ENCODE results near the gene ZBTB32. TPM values are rescaled to one million over a fixed set of nuclear protein-coding genes. Genes with fewer than 3 reads are reported as not detected.

Gene ZBTB32
- total and polyA plus RNA-seq, 2 experiments from 2014 or later = 0.65 TPM; not detected in 1

DNA sequence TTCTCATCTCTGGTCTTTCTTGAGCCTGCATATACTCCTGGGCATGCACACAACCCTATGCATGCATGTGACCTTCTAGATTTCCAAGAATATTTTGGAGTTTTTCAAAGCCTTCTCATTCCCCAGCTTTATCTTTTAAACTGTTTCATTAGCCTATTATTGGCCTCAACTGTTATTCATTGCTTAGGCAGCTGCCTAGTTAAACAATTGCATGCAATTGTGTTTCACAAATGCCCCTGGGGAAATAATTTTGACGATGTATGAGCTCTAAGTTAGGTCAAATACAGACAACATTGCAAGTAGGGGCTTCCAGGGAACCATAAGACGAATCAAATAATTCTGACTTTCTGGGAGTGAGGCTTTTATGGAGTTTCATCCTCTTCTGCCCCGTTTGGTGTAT lies 40.4 kb upstream of the ZBTB32 start:
- Mint-ChIP-seq H3K27me3 (ENCODE audit: insufficient read depth, low read depth, poor library complexity) (peaks cover 12% of the 10 kb centered on the region), H3K4me3 (no peak overlapping the region), H3K4me1 (no peaks in the 10 kb centered on the region), H3K36me3 (ENCODE audit: low read depth) (peaks cover 4% of the 10 kb centered on the region; the same call in 2 of the 3 replicates), H3K27ac (no peak overlapping the region), H3K9me3 (no peaks in the 10 kb centered on the region; the same call in 2 of the 3 replicates)
- DNase-seq (ENCODE audit: low spot score) (no peak), ATAC-seq (no peak)
- no peak for TF ChIP-seq EZH2phosphoT487 (IDR thresholded peaks at IDR 0.05; ENCODE audit: unreplicated experiment)
- TF ChIP-seq NANOG (IDR thresholded peaks at IDR 0.05; ENCODE audit: borderline replicate concordance) = no peak
- TF ChIP-seq ZNF114 (CRISPR knock-in tag; IDR thresholded peaks at IDR 0.05) = no peak
- TF ChIP-seq, protein P1, sequence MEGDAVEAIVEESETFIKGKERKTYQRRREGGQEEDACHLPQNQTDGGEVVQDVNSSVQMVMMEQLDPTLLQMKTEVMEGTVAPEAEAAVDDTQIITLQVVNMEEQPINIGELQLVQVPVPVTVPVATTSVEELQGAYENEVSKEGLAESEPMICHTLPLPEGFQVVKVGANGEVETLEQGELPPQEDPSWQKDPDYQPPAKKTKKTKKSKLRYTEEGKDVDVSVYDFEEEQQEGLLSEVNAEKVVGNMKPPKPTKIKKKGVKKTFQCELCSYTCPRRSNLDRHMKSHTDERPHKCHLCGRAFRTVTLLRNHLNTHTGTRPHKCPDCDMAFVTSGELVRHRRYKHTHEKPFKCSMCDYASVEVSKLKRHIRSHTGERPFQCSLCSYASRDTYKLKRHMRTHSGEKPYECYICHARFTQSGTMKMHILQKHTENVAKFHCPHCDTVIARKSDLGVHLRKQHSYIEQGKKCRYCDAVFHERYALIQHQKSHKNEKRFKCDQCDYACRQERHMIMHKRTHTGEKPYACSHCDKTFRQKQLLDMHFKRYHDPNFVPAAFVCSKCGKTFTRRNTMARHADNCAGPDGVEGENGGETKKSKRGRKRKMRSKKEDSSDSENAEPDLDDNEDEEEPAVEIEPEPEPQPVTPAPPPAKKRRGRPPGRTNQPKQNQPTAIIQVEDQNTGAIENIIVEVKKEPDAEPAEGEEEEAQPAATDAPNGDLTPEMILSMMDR (conservative IDR thresholded peaks at IDR 0.05; ENCODE audit: low read depth in 2 of 2) = no peak
- no peak for TF ChIP-seq CREB1 (CRISPR knock-in tag; IDR thresholded peaks at IDR 0.05; ENCODE audit: low read depth)
- TF ChIP-seq, protein P2, sequence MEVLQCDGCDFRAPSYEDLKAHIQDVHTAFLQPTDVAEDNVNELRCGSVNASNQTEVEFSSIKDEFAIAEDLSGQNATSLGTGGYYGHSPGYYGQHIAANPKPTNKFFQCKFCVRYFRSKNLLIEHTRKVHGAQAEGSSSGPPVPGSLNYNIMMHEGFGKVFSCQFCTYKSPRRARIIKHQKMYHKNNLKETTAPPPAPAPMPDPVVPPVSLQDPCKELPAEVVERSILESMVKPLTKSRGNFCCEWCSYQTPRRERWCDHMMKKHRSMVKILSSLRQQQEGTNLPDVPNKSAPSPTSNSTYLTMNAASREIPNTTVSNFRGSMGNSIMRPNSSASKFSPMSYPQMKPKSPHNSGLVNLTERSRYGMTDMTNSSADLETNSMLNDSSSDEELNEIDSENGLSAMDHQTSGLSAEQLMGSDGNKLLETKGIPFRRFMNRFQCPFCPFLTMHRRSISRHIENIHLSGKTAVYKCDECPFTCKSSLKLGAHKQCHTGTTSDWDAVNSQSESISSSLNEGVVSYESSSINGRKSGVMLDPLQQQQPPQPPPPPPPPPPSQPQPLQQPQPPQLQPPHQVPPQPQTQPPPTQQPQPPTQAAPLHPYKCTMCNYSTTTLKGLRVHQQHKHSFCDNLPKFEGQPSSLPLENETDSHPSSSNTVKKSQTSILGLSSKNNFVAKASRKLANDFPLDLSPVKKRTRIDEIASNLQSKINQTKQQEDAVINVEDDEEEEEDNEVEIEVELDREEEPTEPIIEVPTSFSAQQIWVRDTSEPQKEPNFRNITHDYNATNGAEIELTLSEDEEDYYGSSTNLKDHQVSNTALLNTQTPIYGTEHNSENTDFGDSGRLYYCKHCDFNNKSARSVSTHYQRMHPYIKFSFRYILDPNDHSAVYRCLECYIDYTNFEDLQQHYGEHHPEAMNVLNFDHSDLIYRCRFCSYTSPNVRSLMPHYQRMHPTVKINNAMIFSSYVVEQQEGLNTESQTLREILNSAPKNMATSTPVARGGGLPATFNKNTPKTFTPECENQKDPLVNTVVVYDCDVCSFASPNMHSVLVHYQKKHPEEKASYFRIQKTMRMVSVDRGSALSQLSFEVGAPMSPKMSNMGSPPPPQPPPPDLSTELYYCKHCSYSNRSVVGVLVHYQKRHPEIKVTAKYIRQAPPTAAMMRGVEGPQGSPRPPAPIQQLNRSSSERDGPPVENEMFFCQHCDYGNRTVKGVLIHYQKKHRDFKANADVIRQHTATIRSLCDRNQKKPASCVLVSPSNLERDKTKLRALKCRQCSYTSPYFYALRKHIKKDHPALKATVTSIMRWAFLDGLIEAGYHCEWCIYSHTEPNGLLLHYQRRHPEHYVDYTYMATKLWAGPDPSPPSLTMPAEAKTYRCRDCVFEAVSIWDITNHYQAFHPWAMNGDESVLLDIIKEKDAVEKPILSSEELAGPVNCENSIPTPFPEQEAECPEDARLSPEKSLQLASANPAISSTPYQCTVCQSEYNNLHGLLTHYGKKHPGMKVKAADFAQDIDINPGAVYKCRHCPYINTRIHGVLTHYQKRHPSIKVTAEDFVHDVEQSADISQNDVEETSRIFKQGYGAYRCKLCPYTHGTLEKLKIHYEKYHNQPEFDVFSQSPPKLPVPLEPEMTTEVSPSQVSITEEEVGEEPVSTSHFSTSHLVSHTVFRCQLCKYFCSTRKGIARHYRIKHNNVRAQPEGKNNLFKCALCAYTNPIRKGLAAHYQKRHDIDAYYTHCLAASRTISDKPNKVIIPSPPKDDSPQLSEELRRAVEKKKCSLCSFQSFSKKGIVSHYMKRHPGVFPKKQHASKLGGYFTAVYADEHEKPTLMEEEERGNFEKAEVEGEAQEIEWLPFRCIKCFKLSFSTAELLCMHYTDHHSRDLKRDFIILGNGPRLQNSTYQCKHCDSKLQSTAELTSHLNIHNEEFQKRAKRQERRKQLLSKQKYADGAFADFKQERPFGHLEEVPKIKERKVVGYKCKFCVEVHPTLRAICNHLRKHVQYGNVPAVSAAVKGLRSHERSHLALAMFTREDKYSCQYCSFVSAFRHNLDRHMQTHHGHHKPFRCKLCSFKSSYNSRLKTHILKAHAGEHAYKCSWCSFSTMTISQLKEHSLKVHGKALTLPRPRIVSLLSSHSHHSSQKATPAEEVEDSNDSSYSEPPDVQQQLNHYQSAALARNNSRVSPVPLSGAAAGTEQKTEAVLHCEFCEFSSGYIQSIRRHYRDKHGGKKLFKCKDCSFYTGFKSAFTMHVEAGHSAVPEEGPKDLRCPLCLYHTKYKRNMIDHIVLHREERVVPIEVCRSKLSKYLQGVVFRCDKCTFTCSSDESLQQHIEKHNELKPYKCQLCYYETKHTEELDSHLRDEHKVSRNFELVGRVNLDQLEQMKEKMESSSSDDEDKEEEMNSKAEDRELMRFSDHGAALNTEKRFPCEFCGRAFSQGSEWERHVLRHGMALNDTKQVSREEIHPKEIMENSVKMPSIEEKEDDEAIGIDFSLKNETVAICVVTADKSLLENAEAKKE (CRISPR knock-in tag; IDR thresholded peaks at IDR 0.05) = no peak
- no peak for TF ChIP-seq ZNF331 (CRISPR knock-in tag; IDR thresholded peaks at IDR 0.05; ENCODE audit: low read depth)
- no peak for TF ChIP-seq EZH2 (IDR thresholded peaks at IDR 0.05; ENCODE audit: low read depth, unreplicated experiment)
- TF ChIP-seq, protein P3, sequence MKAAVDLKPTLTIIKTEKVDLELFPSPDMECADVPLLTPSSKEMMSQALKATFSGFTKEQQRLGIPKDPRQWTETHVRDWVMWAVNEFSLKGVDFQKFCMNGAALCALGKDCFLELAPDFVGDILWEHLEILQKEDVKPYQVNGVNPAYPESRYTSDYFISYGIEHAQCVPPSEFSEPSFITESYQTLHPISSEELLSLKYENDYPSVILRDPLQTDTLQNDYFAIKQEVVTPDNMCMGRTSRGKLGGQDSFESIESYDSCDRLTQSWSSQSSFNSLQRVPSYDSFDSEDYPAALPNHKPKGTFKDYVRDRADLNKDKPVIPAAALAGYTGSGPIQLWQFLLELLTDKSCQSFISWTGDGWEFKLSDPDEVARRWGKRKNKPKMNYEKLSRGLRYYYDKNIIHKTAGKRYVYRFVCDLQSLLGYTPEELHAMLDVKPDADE (IDR thresholded peaks at IDR 0.05) = no peak
- TF ChIP-seq, protein P4, sequence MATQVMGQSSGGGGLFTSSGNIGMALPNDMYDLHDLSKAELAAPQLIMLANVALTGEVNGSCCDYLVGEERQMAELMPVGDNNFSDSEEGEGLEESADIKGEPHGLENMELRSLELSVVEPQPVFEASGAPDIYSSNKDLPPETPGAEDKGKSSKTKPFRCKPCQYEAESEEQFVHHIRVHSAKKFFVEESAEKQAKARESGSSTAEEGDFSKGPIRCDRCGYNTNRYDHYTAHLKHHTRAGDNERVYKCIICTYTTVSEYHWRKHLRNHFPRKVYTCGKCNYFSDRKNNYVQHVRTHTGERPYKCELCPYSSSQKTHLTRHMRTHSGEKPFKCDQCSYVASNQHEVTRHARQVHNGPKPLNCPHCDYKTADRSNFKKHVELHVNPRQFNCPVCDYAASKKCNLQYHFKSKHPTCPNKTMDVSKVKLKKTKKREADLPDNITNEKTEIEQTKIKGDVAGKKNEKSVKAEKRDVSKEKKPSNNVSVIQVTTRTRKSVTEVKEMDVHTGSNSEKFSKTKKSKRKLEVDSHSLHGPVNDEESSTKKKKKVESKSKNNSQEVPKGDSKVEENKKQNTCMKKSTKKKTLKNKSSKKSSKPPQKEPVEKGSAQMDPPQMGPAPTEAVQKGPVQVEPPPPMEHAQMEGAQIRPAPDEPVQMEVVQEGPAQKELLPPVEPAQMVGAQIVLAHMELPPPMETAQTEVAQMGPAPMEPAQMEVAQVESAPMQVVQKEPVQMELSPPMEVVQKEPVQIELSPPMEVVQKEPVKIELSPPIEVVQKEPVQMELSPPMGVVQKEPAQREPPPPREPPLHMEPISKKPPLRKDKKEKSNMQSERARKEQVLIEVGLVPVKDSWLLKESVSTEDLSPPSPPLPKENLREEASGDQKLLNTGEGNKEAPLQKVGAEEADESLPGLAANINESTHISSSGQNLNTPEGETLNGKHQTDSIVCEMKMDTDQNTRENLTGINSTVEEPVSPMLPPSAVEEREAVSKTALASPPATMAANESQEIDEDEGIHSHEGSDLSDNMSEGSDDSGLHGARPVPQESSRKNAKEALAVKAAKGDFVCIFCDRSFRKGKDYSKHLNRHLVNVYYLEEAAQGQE (IDR thresholded peaks at IDR 0.05; ENCODE audit: unreplicated experiment) = no peak
- no peak for TF ChIP-seq POLR2AphosphoS5 (IDR thresholded peaks at IDR 0.05; ENCODE audit: low read depth)
- TF ChIP-seq STAT1 (IDR thresholded peaks at IDR 0.05; ENCODE audit: unreplicated experiment) = no peak
- TF ChIP-seq JUNB (IDR thresholded peaks at IDR 0.05; ENCODE audit: unreplicated experiment) = no peak
- no peak overlapping the region for H2AFZ ChIP-seq
- no peaks in the 10 kb centered on the region for H3K79me2 ChIP-seq (replicated peaks; ENCODE audit: insufficient read depth)
- H3K4me3 ChIP-seq = no peak overlapping the region
- H4K20me1 ChIP-seq (replicated peaks; ENCODE audit: insufficient read depth) = no peaks in the 10 kb centered on the region
- no peaks in the 10 kb centered on the region for H3F3A ChIP-seq (replicated peaks; ENCODE audit: low read depth)
- no peak overlapping the region for H3K27ac ChIP-seq (ENCODE audit: low read depth)
- H3K4me1 ChIP-seq (ENCODE audit: insufficient read depth) = no peaks in the 10 kb centered on the region
- no peaks in the 10 kb centered on the region for H3K27me3 ChIP-seq (ENCODE audit: insufficient read depth)
- H3K36me3 ChIP-seq (ENCODE audit: insufficient read depth) = no peaks in the 10 kb centered on the region
- H3K9me2 ChIP-seq (ENCODE audit: insufficient read depth) = no peaks in the 10 kb centered on the region
- no peak overlapping the region for H3K4me2 ChIP-seq
